ENCODE data around the gene ABAT.

DNA sequence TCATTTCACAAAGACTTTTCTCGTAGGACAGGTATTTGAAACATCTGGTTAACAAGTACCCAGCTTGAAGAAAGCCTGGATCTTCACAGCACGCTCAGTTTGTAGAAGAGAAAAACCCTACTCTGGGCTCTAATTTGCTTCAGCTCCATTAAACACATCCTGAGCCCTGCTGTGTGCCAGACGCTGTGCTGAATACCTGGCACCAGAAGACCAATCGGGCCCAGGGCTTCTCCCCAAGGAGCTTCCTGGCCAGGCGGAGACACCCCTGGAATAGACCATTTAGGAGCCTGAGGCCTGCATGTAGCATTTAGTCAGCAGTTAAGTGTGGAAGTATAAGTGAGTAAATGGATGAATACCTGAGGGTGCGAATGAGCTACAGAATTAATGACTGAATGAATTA lies 8.9 kb upstream of the ABAT start:
- TF ChIP-seq CTCF (IDR thresholded peaks at IDR 0.05; ENCODE audit: insufficient read depth, low read length, poor library complexity, severe bottlenecking) (no peak), EZH2phosphoT487 (conservative IDR thresholded peaks at IDR 0.05; ENCODE audit: low read length) (no peak)

Measured in SU-DHL-6 (cell line).